ENCODE measurements around the gene LNPK.
A peak's percentile ranks its signal among the peaks of the same experiment; 100 is the strongest.
"Not testable (repeated sequence)": the region's sequence is repeated elsewhere in the genome, so short reads cannot be mapped to it uniquely, and the experiment has no call there.

Gene LNPK

DNA sequence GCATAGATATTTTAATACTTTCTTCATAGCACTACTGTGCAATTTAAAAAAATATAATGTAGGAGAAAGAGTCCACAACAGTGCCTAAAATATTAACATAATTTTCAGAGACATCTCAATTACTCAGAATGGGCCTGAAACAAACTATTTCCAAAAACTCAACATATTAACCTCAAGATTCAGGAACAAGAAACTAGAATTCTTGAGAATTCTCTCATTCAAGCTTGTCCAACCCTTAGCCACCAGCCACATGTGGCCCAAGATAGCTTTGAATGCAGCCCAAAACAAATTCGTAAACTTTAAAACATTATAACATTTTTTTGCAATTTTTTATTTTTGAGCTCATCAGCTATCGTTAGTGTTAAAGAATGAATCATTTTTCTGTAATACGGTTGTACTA is 35.2 kb downstream of the LNPK start:
- DNase-seq (ENCODE audit: low spot score), result no peak

DNA sequence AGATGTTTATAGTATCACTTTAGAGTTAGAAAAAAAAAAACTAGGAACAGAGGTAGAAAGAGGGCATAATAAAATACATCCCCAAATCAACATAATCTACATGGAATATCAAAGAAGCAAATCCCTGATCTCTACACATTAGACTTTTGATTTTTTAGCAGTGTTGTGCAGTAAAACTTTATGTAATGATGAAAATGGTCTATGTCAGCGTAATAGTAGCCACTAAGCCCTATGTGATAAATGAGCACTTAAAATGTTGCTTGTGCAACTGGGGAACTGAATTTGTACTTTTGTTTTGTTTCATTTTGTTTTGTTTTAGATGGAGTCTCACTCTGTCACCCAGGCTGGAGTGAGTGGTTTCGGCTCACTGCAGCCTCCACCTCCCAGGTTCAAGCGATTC is 36.3 kb downstream of the LNPK start:
- DNase-seq (ENCODE audit: low spot score), result no peak

DNA sequence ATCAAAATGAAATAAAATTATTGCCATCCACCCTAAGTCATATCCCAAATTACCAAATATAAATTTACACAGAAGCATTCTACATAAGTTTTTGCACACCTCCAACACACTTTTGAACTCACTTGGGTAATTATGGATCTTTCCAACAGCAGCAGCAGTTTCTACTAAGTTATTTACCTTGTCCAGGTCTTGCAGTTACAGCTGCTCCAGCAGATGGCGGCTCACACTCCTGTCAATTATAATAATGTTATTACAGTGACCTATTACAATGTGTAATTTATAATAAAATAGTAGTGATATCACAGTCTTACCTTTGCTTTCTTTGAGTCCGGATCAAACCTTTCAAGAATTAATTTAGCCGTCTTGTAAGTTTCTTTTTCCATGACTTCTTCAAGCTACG is 37.9 kb downstream of the LNPK start:
- no peak for DNase-seq (ENCODE audit: low spot score)

DNA sequence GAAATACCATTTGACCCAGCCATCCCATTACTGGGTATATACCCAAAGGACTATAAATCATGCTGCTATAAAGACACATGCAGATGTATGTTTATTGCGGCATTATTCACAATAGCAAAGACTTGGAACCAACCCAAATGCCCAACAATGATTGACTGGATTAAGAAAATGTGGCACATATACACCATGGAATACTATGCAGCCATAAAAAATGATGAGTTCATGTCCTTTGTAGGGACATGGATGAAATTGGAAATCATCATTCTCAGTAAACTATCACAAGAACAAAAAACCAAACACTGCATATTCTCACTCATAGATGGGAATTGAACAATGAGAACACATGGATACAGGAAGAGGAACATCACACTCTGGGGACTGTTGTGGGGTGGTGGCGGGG is 38.9 kb downstream of the LNPK start:
- not testable (repeated sequence) for DNase-seq (ENCODE audit: low spot score)

DNA sequence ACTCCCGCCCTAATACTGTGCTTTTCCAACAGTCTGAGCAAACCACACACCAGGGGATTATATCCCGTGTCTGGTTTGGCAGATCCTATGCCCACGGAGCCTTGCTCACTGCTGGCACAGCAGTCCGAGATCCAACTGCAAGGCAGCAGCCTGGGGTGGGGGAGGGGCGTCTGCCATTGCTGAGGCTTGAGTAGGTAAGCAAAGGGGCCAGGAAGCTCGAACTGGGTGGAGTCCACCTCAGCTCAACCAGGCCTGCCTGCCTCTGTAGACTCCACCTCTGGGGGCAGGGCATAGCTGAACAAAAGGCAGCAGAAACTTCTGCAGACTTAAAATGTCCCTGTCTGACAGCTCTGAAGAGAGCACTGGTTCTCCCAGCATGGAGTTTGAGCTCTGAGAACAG is 44.2 kb downstream of the LNPK start:
- no peak for DNase-seq (ENCODE audit: low spot score)

DNA sequence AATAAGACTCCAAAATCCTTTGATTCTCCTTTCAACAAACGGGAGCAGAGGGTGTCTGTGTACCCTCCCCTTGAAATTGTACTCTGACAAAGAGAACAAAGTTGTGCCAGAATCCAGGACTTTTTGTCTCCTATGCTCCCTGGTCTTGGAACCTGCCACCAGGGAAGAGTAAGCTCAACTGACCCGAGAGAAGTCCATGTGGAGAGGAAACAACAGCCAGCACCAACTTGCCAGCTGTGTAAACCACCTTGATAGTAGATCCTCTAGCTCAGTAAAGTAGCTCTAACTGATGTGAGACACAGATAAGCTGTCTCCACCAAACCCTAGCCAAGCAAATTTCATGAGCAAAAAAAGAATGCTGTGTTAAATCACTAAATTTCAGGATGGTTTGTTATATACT is 46.9 kb downstream of the LNPK start:
- no peak for DNase-seq (ENCODE audit: low spot score)

DNA sequence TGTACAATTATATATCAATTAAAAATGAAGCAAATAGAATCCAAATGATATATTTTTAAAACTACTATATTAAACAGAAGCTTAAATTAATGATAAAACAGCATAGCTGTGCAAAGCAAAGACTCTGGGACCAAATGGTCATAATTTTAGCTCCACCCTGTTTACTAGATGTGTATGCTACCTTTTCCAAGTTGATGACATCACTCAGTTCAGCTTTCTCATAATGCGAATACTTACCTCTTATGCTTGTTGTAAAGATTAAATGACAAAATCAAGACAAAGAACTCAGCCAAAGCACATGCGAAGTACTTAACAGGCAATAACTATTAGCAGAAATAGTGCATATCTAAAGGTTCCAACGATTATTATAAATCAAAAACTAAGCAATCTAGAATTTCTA is 51.6 kb downstream of the LNPK start:
- no peak for DNase-seq (ENCODE audit: low spot score)

DNA sequence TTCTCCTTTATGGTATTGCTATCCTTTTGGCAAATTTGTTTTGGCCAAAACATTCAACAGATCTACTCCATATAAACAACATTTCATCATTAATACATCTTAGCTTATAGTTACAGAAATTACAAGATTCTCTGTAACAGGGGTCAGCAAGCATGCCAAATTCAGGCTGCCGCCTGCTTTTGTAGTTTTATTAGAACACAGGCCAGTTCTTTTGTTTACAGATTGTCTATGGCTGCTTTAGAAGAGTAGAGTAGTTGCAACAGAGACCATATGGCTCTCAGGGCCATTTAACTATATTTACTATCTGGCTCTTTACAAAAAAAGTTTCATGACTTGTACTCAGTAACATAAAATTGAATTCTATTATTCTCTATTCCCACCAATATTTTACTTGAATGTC is 53.9 kb downstream of the LNPK start:
- no peak for DNase-seq (ENCODE audit: low spot score)

DNA sequence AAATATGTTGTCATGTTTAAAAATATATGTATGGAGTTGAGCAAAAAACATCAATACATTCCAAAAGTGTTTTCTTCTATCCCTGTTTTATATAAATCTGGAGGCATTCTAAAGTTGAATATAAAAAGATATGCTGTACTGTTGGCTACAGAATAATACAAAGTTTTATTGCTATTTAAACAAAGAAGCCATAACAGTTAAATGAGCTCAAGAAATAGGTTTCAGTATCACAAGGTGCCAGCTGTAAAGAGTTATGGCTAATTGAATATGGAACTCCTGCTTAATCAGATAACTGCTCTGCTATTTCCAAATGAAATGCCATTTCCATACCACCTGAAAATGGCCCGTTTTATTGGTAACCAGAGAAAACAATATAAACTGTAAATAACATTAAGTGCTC is 55.0 kb downstream of the LNPK start:
- DNase-seq (ENCODE audit: low spot score), result no peak

DNA sequence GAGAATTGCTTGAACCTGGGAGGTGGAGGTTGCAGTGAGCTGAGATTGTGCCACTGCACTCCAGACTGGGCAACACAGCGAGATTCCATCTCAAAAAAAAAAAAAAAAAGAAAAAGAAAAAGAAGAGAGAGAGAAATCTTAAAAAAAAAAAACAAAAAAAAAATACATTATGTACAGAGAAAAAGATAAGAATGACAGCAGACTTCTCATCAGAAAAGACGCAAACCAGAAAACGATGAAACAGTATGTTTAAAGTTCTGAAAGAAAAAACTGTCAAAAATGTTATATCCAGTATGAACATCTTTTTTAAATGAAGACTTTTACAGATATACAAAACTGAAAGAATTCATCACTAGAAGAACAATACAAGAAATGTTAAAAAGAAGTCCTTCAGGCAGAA is 60.4 kb downstream of the LNPK start:
- DNase-seq (ENCODE audit: low spot score), result no peak

DNA sequence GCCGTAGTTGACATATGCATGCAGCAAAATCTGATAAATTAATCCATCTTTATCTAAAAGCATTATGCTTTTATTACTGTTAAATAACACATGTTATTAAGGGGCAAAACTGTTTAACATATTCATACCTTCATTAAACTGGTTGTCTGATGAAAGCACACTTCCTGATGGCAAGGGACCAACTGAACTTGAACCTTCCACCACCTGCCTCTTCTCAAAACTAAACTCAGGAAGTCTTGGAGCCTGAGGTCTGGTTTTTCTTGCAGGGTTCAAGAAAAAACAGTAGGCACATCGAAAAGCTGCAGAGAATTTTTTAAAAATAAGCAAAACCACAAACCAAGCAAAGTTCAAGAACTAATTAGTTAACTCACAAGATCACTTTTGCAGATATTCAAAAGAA is 64.9 kb downstream of the LNPK start:
- no peak for DNase-seq (ENCODE audit: low spot score)

DNA sequence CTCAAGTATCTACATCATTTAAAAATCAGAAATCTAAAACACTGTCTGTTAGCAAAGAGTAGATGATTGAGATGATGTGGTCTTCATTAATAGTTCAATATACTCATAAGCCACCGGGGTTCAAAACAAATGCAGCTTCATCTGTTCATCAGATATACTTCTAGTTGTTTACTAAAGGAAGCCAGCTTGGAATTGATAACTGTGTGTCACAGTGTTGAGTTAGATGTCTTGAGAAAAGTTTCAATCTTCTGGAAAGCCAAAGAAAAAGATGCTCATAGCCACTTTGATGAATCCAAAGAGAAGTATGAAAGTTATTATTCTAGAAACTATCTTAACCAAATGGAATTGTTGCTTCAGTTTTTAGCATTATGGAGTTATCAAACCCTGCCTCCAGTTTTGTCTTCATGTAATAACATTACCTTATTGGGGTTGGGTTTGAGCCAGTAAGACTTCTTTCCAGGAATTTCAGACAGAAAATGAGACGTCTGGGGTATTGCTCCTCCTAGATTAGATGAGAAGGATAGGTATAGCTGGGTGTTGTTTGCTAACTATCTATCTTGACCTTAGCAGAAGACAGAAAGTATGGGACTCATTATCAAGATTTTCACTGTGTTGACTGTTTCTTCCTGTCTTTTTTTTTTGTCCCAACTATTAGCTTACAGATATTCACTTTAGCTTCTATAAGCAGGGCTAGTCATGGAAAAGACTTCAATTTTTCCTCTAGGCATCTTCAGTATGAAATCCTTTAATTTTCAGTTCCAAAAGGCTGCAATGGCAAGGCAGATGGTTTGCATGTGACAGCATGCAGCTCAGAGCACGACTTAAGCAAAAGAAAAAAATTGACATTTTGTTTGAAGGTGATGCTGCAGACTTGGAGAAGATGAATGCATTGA is 66.5 kb downstream of the LNPK start:
- no peak for DNase-seq (ENCODE audit: low spot score)

DNA sequence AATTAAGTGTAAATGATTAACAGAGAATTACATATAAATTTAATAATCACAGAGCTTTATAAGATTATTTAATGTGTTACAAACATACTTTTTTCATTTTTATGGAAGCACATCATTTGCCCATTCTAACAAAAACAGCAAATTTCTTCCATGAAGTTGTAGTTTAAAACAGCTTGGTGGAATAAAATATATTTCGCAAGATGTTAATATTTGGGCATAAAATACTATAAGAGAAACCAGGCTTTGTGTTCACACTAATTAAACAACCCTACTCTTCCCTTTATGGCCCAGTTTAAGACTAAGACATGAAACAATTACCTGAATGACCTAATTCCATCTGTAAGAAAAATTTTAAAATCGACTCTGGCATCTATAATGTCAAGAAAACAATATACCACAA is 69.4 kb downstream of the LNPK start:
- DNase-seq (ENCODE audit: low spot score), result no peak

DNA sequence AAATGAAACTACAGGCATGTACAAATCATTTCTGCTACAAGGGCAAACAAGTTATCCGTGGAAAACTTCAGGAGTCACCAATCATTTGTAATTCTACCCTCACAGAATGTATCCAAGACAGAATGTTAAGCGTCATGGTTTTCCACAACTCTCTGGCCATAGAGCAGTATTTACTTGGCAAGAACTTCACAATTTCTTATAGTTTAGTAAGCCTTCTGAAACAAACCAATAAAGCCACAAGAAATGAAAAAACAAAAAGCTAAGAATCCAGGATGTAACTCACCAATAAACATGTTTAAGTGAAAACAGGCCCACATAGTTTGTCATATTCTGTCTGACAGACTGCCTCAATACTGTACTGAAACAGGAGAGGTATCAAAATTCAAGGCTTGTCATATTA is 70.3 kb downstream of the LNPK start:
- peak; percentile 59 for DNase-seq (ENCODE audit: low spot score)

DNA sequence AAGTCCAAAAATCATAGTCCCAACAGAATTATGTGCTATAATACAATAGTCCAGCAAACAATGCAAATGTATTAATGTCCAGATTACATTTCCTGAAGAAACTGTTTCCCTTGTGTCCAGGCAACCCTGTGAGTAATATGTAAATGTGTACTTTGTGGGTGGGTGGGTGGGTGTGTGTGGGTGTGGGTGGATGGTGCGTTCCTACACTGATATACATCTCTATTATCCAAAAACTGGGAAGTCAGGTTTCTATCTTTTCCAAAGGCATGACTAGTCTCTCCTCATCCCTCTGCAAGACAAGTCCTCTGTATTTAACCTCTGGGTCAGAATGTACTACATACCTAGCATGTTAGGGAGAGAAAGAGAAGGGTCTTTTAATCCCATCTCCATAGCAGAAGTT is 71.6 kb downstream of the LNPK start:
- no peak for DNase-seq (ENCODE audit: low spot score)

DNA sequence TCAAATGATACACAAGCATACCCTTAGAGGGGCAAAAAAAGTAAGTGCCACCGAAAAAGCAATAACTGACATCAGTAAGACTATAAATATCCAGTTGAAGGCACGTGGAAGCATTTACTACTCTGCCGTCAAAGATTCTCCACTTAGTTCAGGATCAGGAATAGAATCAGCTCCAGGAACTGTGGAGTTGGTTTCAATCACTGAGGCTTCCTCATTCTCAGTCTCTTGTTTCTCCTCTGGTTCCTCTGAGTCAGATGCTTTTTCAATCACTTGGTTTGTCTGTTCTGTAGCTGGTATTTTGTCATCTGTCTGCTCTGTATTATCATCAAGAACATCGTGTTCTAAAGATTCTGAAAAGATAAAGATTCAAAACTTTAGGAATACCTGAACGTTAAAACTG is 72.2 kb downstream of the LNPK start:
- peak; percentile 26 for DNase-seq (ENCODE audit: low spot score)

DNA sequence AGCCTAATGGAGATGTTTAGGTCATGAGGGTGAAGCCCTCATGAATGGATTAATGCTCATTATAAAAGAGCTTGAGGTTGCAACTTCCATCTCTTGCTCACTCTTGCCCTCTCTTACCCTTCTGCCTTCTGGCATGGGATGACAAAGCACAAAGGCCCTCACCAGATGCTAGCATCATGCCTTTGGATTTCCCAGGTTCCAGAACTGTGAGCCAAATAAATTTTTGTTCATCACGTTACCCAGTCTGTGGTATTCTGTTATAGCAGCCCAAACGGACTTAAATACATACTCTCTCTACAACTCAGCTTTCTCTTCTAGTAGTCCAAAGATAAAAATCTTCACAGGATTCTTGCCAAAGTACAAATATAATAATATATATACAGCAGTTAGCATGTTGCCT is 75.8 kb downstream of the LNPK start:
- peak; percentile 32 for DNase-seq (ENCODE audit: low spot score)

DNA sequence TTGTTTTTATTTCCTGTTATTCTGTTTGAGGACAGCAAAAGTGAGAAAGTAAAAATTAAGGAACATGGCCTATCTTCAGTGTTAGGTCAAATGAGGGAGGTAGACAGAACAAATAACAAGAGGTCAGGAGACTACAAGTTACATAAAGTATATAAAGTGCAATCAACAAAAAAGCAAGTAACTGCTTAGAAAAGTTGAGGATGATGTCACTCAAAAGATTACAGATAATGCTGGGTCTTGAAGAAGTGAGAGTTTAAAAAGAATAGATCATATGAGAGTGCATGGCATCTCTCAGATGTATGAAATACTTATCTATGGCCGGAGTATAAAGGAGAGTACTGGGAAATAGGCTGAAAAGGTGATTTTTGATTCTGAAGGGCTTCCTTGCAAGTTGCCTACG is 79.9 kb downstream of the LNPK start:
- no peak for DNase-seq (ENCODE audit: low spot score)

DNA sequence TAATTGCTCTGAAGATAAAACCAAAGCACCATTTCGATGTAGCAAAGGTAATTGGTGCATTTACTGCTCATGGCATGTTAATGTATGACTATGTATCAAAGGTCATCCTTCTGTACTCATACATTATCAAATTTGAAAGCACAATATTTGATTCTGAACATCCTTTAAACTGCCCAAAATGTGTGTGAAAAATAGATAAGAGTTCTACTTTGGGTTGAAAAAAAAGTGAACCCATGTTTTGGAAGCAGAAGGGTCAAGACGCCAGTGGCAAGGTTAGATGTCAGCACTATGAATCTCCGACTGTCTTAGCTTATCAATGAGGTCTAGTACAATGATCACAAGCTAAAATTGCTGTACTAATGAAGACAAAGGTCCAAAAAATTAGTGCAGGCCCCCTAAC is 83.1 kb downstream of the LNPK start:
- no peak for DNase-seq (ENCODE audit: low spot score)

DNA sequence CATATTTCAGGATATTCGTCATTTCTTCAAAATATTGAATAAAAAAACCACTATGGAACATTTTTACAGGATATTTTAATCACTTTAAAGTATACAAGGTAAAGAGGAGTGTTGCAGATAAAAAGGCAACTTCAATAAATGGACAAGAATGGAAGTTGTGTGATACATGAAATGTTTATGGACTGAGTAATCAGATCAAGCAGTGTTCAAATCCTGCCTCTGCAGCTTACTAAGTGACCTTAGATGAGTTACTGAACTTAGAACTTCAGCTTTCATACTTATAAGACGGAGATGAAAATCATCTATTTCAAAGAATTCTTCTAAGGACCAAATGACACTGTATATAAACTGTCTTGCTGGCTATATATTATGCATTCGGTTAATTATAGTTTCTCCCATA is 87.2 kb downstream of the LNPK start:
- no peak for DNase-seq (ENCODE audit: low spot score)

DNA sequence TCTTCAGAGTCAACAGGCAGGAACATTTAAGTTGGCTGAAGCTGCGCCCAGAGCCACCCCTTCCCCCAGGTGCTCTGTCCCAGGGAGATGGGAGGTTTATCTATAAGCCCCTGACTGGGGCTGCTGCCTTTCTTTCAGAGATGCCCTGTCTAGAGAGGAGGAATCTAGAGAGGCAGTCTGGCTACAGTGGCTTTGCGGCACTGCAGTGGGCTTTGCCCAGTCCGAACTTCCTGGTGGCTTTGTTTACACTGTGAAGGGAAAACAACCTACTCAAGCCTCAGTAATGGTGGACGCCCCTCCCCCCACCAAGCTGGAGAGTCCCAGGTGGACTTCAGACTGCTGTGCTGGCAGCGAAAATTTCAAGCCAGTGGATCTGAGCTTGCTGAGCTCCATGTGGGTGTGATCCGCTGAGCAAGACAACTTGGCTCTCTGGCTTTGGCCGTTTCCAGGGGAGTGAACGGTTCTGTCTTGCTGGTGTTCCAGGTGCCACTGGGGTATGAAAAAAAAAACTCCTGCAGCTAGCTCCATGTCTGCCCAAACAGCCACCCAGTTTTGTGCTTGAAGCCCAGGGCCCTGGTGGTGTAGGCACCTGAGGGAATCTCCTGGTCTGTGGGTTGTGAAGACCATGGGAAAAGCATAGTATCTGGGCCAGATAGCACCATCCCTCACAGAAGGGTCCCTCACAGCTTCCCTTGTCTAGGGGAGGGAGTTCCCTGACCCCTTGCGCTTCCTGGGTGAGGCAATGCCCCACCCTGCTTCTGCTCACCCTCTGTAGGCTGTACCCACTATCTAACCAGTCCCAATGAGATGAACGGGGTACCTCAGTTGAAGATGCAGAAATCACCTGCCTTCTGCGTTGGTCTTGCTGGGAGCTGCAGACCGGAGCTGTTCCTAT is 88.0 kb downstream of the LNPK start:
- not testable (repeated sequence) for DNase-seq (ENCODE audit: low spot score)

DNA sequence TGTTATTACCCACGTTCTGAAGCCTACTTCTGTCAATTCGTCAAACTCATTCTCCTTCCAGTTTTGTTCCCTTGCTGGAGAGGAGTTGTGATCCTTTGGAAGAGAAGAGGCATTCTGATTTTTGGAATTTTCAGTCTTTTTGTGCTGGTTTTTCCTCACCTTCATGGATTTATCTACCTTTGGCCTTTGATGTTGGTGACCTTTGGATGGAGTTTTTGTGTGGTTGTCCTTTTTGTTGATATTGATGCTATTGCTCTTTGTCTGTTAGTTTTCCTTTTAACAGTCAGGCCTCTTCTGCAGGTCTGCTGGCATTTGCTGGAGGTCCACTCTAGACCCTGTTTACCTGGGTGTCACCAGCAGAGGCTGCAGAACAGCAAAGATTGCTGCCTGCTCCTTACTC is 88.8 kb downstream of the LNPK start:
- not testable (repeated sequence) for DNase-seq (ENCODE audit: low spot score)

DNA sequence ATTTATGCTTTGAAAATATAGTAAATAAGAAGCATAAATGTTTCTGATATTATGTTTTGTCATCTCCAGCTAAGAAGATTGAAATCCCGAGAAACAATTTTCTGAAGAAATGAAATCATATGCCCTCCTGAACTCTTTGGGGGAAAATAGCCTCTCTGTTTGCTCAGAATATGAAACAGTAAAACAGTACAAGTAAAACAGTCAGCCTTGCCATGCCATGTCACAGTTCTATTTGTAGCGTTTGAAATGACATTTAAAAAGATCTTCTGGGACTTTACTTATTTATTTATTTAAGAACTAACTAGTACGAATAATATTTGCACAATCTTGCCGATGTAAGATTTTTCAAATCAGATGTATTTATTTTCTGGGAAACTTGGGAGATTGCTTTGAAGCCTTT is 98.0 kb downstream of the LNPK start:
- DNase-seq (ENCODE audit: low spot score), result no peak
